ENCODE data around the gene CAMK2A. TPM values are rescaled to one million over a fixed set of nuclear protein-coding genes. Genes with fewer than 3 reads are reported as not detected.
A peak's percentile ranks its signal among the peaks of the same experiment; 100 is the strongest.

Gene CAMK2A
- total RNA-seq, 1 donor from 2014 or later: 4.0 TPM

DNA sequence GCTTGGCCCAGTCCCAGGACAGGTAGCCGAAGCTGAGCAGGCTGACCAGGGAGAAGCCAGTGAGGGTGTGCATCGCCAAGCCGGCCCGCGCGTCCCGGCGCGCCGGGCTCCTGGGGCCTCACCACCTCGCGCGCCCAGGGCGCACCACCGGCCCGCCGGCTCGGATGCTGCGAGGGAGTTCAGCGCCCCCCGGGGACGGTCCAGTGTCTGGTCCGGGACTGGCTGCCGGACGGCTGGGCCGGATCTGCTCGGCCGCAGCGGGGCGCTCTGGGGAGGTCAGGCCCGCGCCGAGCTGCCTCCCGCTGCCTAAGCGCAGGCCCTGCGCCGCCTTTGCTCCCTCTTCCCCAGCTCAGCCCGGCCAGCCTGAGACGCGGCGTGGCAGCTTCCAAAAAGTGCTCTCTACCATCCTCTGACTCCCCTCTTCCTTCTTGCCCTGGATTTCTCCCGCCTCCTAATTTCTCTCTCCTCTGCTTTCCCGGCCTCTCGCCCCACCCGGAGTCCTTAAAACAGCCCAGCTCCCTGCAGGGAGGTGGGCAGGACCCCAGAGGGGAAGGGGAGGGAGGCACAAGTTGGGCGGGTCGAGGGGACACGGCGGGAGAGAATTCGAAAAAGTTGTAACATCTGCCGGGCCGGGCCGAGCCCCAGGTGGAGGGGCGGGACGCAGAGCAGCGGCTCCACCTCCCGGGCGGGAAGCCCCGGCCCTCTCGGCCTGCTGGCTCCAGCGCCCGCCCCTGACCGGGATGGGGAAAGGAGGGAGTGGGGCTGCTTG lies 12.9 kb upstream of the CAMK2A start, which contains the start of gene ARSI:
Gene ARSI (minus strand): TSS at position 605 of the 769 bp plus-strand sequence. CDS start 532 bp downstream, at position 73.
- H3K4me3 Mint-ChIP-seq: peak within 1 kb of the TSS; percentile 75
- H3K27ac Mint-ChIP-seq: peak within 1 kb of the TSS; percentile 93
- DNase-seq (ENCODE audit: low spot score in 2 of 2, unreplicated experiment in 2 of 2): peak; percentile 46 to 69
- TF ChIP-seq, protein P1, sequence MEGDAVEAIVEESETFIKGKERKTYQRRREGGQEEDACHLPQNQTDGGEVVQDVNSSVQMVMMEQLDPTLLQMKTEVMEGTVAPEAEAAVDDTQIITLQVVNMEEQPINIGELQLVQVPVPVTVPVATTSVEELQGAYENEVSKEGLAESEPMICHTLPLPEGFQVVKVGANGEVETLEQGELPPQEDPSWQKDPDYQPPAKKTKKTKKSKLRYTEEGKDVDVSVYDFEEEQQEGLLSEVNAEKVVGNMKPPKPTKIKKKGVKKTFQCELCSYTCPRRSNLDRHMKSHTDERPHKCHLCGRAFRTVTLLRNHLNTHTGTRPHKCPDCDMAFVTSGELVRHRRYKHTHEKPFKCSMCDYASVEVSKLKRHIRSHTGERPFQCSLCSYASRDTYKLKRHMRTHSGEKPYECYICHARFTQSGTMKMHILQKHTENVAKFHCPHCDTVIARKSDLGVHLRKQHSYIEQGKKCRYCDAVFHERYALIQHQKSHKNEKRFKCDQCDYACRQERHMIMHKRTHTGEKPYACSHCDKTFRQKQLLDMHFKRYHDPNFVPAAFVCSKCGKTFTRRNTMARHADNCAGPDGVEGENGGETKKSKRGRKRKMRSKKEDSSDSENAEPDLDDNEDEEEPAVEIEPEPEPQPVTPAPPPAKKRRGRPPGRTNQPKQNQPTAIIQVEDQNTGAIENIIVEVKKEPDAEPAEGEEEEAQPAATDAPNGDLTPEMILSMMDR (IDR thresholded peaks at IDR 0.05; ENCODE audit: unreplicated experiment): no peak
- peaks cover 9% of the 10 kb centered on the region for H3K27me3 Mint-ChIP-seq (ENCODE audit: low read depth)
- no peaks in the 10 kb centered on the region for H3K36me3 Mint-ChIP-seq
- H3K9me3 Mint-ChIP-seq: no peaks in the 10 kb centered on the region
- H3K4me1 Mint-ChIP-seq: peaks cover 49% of the 10 kb centered on the region

DNA sequence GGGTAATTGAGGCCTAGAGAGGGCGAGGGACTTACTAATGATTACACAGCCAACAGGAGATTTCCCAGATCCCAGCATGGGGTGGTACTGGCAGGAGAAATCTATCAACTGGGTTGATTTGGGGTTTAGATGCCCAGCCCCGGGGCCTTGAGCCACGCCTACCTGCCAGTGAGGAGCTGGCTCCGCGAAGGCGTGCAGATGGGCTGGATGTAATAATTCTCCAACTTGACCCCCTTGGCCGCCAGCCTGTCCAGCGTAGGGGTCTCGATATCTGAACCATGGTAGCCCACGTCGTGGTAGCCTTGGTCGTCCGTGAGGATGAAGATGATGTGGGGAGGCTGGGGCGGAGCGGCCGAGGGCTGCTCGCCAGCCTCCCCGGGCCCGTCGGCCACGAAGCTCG lies 12.3 kb upstream of the CAMK2A start:
- DNase-seq (ENCODE audit: low spot score in 2 of 2, unreplicated experiment in 2 of 2): no peak
- H3K9me3 Mint-ChIP-seq: no peaks in the 10 kb centered on the region
- peaks cover 9% of the 10 kb centered on the region for H3K27me3 Mint-ChIP-seq (ENCODE audit: low read depth)
- peak overlapping the region; percentile 13 for H3K27ac Mint-ChIP-seq
- peaks cover 49% of the 10 kb centered on the region for H3K4me1 Mint-ChIP-seq
- peak overlapping the region; percentile 70 for H3K4me3 Mint-ChIP-seq
- H3K36me3 Mint-ChIP-seq: no peaks in the 10 kb centered on the region
- TF ChIP-seq, protein P1 (IDR thresholded peaks at IDR 0.05; ENCODE audit: unreplicated experiment): no peak

DNA sequence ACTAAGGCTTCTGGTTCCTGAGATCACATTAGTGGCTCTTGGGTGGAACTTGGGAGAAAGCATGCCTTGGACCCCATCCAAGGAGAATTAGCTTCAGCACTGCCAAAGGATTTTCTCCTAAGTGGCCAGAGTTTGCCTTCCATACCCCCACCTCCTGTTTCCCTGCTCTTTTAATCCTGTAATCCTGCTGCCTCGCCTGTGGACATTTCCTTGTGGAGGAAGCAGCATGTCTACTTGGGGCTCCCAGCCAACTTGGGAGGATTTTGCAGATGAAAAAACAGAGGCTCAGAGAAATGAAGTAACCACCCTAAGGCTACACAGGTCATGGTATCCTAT lies 11.6 kb upstream of the CAMK2A start:
- Mint-ChIP-seq H3K27me3 (ENCODE audit: low read depth) (peaks cover 9% of the 10 kb centered on the region), H3K4me3 (peak overlapping the region; percentile 70), H3K9me3 (no peaks in the 10 kb centered on the region), H3K27ac (peak overlapping the region; percentile 71), H3K4me1 (peaks cover 43% of the 10 kb centered on the region), H3K36me3 (no peaks in the 10 kb centered on the region)
- TF ChIP-seq, protein P1 (IDR thresholded peaks at IDR 0.05; ENCODE audit: unreplicated experiment): no peak
- DNase-seq (ENCODE audit: low spot score in 2 of 2, unreplicated experiment in 2 of 2): no peak

DNA sequence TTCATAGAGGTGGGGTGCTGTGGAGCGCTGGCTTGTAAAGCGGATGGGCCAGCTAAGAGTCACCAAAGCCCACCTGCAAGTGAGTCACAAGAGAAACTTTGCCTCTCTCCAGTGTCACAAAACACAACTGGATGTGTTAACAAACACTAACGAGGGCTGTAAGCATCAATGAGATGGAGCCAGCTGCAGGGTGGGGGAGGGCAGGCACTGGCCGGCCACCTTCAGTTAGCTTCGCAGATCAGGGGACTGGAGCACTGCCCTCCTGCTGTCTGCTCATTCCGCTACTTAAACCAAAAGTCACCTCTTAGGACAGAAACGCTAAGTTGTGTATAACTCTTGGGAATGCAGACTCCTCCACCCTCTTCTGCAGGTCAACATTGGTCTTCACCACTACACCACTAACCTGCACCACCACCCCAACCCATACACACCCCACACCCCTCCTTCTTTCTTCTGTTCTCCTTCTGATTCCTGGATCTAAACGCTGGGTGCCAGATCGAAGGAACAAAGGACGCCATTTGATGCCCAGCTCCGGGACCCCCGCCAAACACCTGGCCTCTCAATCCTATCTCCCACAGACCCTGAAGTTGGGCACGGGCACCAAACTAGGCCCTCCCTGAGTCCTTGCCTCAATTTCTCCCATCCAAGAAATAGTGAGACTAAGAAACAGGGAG lies 11.1 kb upstream of the CAMK2A start:
- Mint-ChIP-seq H3K36me3 (no peaks in the 10 kb centered on the region), H3K27ac (peak overlapping the region; percentile 71), H3K9me3 (no peaks in the 10 kb centered on the region), H3K4me3 (peak overlapping the region; percentile 70), H3K27me3 (ENCODE audit: low read depth) (peaks cover 9% of the 10 kb centered on the region), H3K4me1 (peaks cover 38% of the 10 kb centered on the region)
- TF ChIP-seq, protein P1 (IDR thresholded peaks at IDR 0.05; ENCODE audit: unreplicated experiment): no peak
- no peak for DNase-seq (ENCODE audit: low spot score in 2 of 2, unreplicated experiment in 2 of 2)

DNA sequence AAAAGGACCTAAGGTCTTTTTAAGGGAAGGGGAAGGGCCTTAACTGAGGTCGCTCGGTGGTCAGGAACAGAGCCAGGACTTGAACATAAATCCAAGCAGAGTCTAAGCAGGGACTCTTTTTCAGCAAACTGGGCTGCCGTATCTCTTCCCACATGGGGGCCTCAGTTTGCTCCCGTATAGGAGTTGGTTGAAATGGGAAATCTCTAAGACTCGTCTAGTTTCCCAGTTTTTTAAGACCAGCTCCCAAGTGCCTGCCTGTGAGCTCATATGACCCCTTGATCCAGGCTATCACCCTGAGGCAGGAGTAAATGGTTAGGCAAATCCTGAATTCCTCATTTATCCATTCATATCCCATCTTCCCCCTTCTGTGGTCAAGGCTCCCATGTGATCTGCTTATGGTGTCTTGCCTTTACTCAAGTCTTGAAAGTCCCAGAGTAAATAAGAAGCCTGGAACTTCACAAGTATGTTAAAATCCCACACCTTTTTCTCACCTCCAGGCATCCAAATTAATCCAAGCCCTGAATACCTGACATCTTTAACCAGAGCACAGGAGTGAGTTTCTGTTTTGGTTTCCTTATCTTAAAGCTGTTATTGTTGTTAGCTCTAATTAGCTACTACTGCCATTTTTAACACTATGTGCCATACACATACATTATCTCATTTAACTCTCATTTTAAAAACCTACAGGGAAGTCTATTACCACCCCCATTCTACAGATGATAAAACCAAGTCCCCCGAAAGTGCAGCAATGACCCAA lies 10.2 kb upstream of the CAMK2A start:
- Mint-ChIP-seq H3K27me3 (ENCODE audit: low read depth) (peaks cover 9% of the 10 kb centered on the region), H3K4me3 (peak overlapping the region; percentile 70)

More for the DNA sequence above, 10.2 kb upstream of the CAMK2A start:
- TF ChIP-seq, protein P1 (IDR thresholded peaks at IDR 0.05; ENCODE audit: unreplicated experiment): no peak
- DNase-seq (ENCODE audit: low spot score in 2 of 2, unreplicated experiment in 2 of 2): no peak
- peak overlapping the region; percentile 77 for H3K27ac Mint-ChIP-seq
- H3K36me3 Mint-ChIP-seq: no peaks in the 10 kb centered on the region
- peaks cover 32% of the 10 kb centered on the region for H3K4me1 Mint-ChIP-seq
- no peaks in the 10 kb centered on the region for H3K9me3 Mint-ChIP-seq
